ENCODE measurements around the gene C11orf65.
"Not testable (repeated sequence)": the region's sequence is repeated elsewhere in the genome, so short reads cannot be mapped to it uniquely, and the experiment has no call there.

Gene C11orf65

GRCh38 chr11:108472681-108473080 is 5.4 kb upstream of the C11orf65 start:
- DNase-seq = no peak

GRCh38 chr11:108468478-108468864 is 1.1 kb upstream of the C11orf65 start:
- no peak for DNase-seq

- DNase-seq = no peak
Measured at GRCh38 chr11:108466405-108466804, 924 bp downstream of the C11orf65 start.

GRCh38 chr11:108453207-108453835 is 14.0 kb downstream of the C11orf65 start:
- DNase-seq = no peak

GRCh38 chr11:108441445-108441844 is 25.9 kb downstream of the C11orf65 start:
- DNase-seq = not testable (repeated sequence)

- DNase-seq = no peak
Measured at GRCh38 chr11:108436594-108436993, 30.7 kb downstream of the C11orf65 start.

GRCh38 chr11:108435066-108435465 is 32.3 kb downstream of the C11orf65 start:
- no peak for DNase-seq

- no peak for DNase-seq
Measured at GRCh38 chr11:108432783-108433182, 34.5 kb downstream of the C11orf65 start.

GRCh38 chr11:108431997-108432396 is 35.3 kb downstream of the C11orf65 start:
- DNase-seq = no peak

- DNase-seq = no peak
Measured at GRCh38 chr11:108431370-108431769, 36.0 kb downstream of the C11orf65 start.

- DNase-seq = not testable (repeated sequence)
Measured at GRCh38 chr11:108417551-108417950, 49.8 kb downstream of the C11orf65 start.

GRCh38 chr11:108414958-108415357 is 52.4 kb downstream of the C11orf65 start:
- DNase-seq = no peak

GRCh38 chr11:108405706-108406105 is 61.6 kb downstream of the C11orf65 start:
- no peak for DNase-seq

- no peak for DNase-seq
Measured at GRCh38 chr11:108403052-108403451, 64.3 kb downstream of the C11orf65 start.

GRCh38 chr11:108402241-108402640 is 65.1 kb downstream of the C11orf65 start:
- DNase-seq = no peak

- no peak for DNase-seq
Measured at GRCh38 chr11:108398439-108398838, 68.9 kb downstream of the C11orf65 start.

GRCh38 chr11:108396672-108397071 is 70.7 kb downstream of the C11orf65 start:
- DNase-seq = not testable (repeated sequence)

GRCh38 chr11:108394744-108395284 is 72.5 kb downstream of the C11orf65 start:
- DNase-seq = no peak

GRCh38 chr11:108393046-108393445 is 74.3 kb downstream of the C11orf65 start:
- DNase-seq = no peak

GRCh38 chr11:108392353-108392752 is 75.0 kb downstream of the C11orf65 start:
- no peak for DNase-seq

GRCh38 chr11:108388576-108388975 is 78.8 kb downstream of the C11orf65 start:
- no peak for DNase-seq

GRCh38 chr11:108373505-108373904 is 93.8 kb downstream of the C11orf65 start:
- not testable (repeated sequence) for DNase-seq

- DNase-seq = no peak
Measured at GRCh38 chr11:108370990-108371389, 96.3 kb downstream of the C11orf65 start.

GRCh38 chr11:108370315-108370714 is 97.0 kb downstream of the C11orf65 start:
- no peak for DNase-seq

GRCh38 chr11:108369064-108369463 is 98.3 kb downstream of the C11orf65 start:
- no peak for DNase-seq

All from NCI-H2227 treated with DMSO at 0.1 percent for 48 hours (cell line).